Neural progenitor cell (in vitro differentiated cells): ENCODE data around the gene CERS6.

Experiments used
- CTCF ChIP-seq: fragments of 200-600 bp; sonication (generic); IDR thresholded peaks from 2 replicates; pipeline ENCODE4 v1.5.1; 2017; ENCODE audit warnings: antibody characterized with exemption, mild to moderate bottlenecking
- EZH2 ChIP-seq: fragments of 200-600 bp; sonication (generic); IDR thresholded peaks from 2 replicates; pipeline ENCODE4 v1.6.1; 2017; ENCODE audit warnings: antibody characterized with exemption, mild to moderate bottlenecking, moderate library complexity
- EZH2phosphoT487 ChIP-seq: fragments of 200-600 bp; sonication (generic); IDR thresholded peaks from 2 replicates; pipeline ENCODE4 v1.6.1; 2017; ENCODE audit warnings: antibody characterized with exemption

- TF ChIP-seq CTCF (no peak), EZH2 (no peak), EZH2phosphoT487 (no peak)
Measured at GRCh38 chr2:168480825-168481585, 24.9 kb downstream of the CERS6 start.
